GM23338 (cell line): ENCODE results near the gene KRTCAP3. TPM values are rescaled to one million over a fixed set of nuclear protein-coding genes. Genes with fewer than 3 reads are reported as not detected.

Source experiments
- ATAC-seq: fragments of 200-7000 bp; cut with Tn5 transposase; 3 replicates; pipeline ENCODE4 v1.9.1; 2020
- DNase-seq: peaks from one replicate; pipeline ENCODE4 v3.0.0-alpha.2; 2015; ENCODE audit warnings: low spot score
- H2AFZ ChIP-seq: fragments of 200-600 bp; sonication (generic); 2 replicates; pipeline ENCODE4 v1.8.0; 2016; ENCODE audit warnings: antibody characterized with exemption, mild to moderate bottlenecking, moderate library complexity
- H3F3A ChIP-seq: fragments of 200-600 bp; sonication (generic); replicated peaks from 2 replicates; pipeline ENCODE4 v1.8.0; 2017; ENCODE audit warnings: antibody characterized with exemption, mixed run types, low read depth
- H3K27ac ChIP-seq: fragments of 200-600 bp; sonication (generic); 2 replicates; pipeline ENCODE4 v1.6.1; 2016; ENCODE audit warnings: low read depth
- H3K27me3 ChIP-seq: fragments of 200-600 bp; sonication (generic); 2 replicates; pipeline ENCODE4 v1.8.0; 2016; ENCODE audit warnings: mild to moderate bottlenecking, mixed run types, moderate library complexity; ENCODE audit not compliant: insufficient read depth
- H3K36me3 ChIP-seq: fragments of 200-600 bp; sonication (generic); 2 replicates; pipeline ENCODE4 v1.8.0; 2016; ENCODE audit warnings: mild to moderate bottlenecking; ENCODE audit not compliant: insufficient read depth
- H3K4me1 ChIP-seq: fragments of 200-600 bp; sonication (generic); 2 replicates; pipeline ENCODE4 v1.8.0; 2016; ENCODE audit warnings: mild to moderate bottlenecking, moderate library complexity; ENCODE audit not compliant: insufficient read depth
- H3K4me2 ChIP-seq: fragments of 200-600 bp; sonication (generic); 2 replicates; pipeline ENCODE4 v1.7.1; 2017; ENCODE audit warnings: mixed run types
- H3K4me3 ChIP-seq: fragments of 200-600 bp; sonication (generic); 2 replicates; pipeline ENCODE4 v1.6.1; 2016; ENCODE audit warnings: mixed run types
- H3K79me2 ChIP-seq: fragments of 200-600 bp; sonication (generic); replicated peaks from 2 replicates; pipeline ENCODE4 v1.8.0; 2017; ENCODE audit warnings: mild to moderate bottlenecking; ENCODE audit not compliant: insufficient read depth
- H3K9me2 ChIP-seq: fragments of 200-600 bp; sonication (generic); 2 replicates; pipeline ENCODE4 v1.8.0; 2017; ENCODE audit not compliant: insufficient read depth
- H4K20me1 ChIP-seq: fragments of 200-600 bp; sonication (generic); replicated peaks from 2 replicates; pipeline ENCODE4 v1.8.0; 2017; ENCODE audit warnings: mild to moderate bottlenecking; ENCODE audit not compliant: insufficient read depth
- H3K27ac Mint-ChIP-seq: 2 replicates; pipeline ENCODE4 v1.8.0; 2020; ENCODE audit warnings: inconsistent platforms, mild to moderate bottlenecking, moderate library complexity, mixed read lengths
- H3K27me3 Mint-ChIP-seq: 3 replicates; pipeline ENCODE4 v1.8.0; 2022; ENCODE audit warnings: low read depth, mild to moderate bottlenecking, moderate library complexity, mixed read lengths, inconsistent platforms; ENCODE audit not compliant: insufficient read depth, poor library complexity
- H3K36me3 Mint-ChIP-seq: 3 replicates; pipeline ENCODE4 v1.8.0; 2021; ENCODE audit warnings: low read depth, mild to moderate bottlenecking, inconsistent platforms, moderate library complexity, mixed read lengths
- H3K4me1 Mint-ChIP-seq: 3 replicates; pipeline ENCODE4 v1.8.0; 2020; ENCODE audit warnings: mild to moderate bottlenecking, inconsistent platforms, mixed read lengths
- H3K4me3 Mint-ChIP-seq: 3 replicates; pipeline ENCODE4 v1.8.0; 2021; ENCODE audit warnings: moderate library complexity, mild to moderate bottlenecking, inconsistent platforms, mixed read lengths
- H3K9me3 Mint-ChIP-seq: 3 replicates; pipeline ENCODE4 v1.8.0; 2020; ENCODE audit warnings: moderate library complexity, mild to moderate bottlenecking, inconsistent platforms, mixed read lengths
- CREB1 ChIP-seq: fragments of 250-450 bp; sonication (Bioruptor Pico); IDR thresholded peaks from 2 replicates; pipeline ENCODE4 v1.5.0; 2020; ENCODE audit warnings: low read depth, mild to moderate bottlenecking, moderate library complexity
- CTCF ChIP-seq, 2 experiments: fragments of 200-600 bp in 1 of 2; sonication (generic) in 1 of 2; conservative IDR thresholded peaks; 2 replicates each; pipeline versions ENCODE4 v1.5.1 to v1.6.1; 2016 to 2017; ENCODE audit warnings: antibody characterized with exemption in 2 of 2, low read depth in 2 of 2, mild to moderate bottlenecking in 2 of 2, moderate library complexity in 1 of 2
- EZH2 ChIP-seq: fragments of 200-600 bp; sonication (generic); IDR thresholded peaks from one replicate; pipeline ENCODE4 v1.8.0; 2017; ENCODE audit warnings: antibody characterized with exemption, mild to moderate bottlenecking, low read depth; ENCODE audit not compliant: unreplicated experiment
- EZH2phosphoT487 ChIP-seq: fragments of 200-600 bp; sonication (generic); IDR thresholded peaks from one replicate; pipeline ENCODE4 v1.8.1; 2018; ENCODE audit warnings: antibody characterized with exemption; ENCODE audit not compliant: unreplicated experiment
- JUNB ChIP-seq: IDR thresholded peaks from one replicate; pipeline ENCODE4 v1.6.1; 2016; ENCODE audit warnings: antibody characterized with exemption; ENCODE audit not compliant: unreplicated experiment
- NANOG ChIP-seq: IDR thresholded peaks from 2 replicates; pipeline ENCODE4 v1.6.1; 2016; ENCODE audit warnings: antibody characterized with exemption, borderline replicate concordance
- POLR2AphosphoS5 ChIP-seq: IDR thresholded peaks from 2 replicates; pipeline ENCODE4 v1.6.1; 2016; ENCODE audit warnings: antibody characterized with exemption, low read depth
- REST ChIP-seq: IDR thresholded peaks from one replicate; pipeline ENCODE4 v1.6.1; 2018; ENCODE audit warnings: antibody characterized with exemption; ENCODE audit not compliant: unreplicated experiment
- ZNF114 ChIP-seq: fragments of 250-450 bp; sonication (Bioruptor Pico); IDR thresholded peaks from 2 replicates; pipeline ENCODE4 v1.5.0; 2020; ENCODE audit warnings: mild to moderate bottlenecking, moderate library complexity
- ZNF331 ChIP-seq: fragments of 250-450 bp; sonication (Bioruptor Pico); IDR thresholded peaks from 2 replicates; pipeline ENCODE4 v1.5.0; 2020; ENCODE audit warnings: low read depth, mild to moderate bottlenecking, moderate library complexity
- polyA plus RNA-seq: library from polyadenylated mRNA; unstranded; fragments of >200 nt; fragmentation: Nextera tagmentation; extraction: Ambion mirVana; gene quantifications from 2 replicates; pipeline ENCODE4 v1.2.1, GENCODE V29; 2016
- total RNA-seq: library from RNA; depleted of rRNA; stranded (reverse); fragments of >200 nt; shearing (Covaris generic); gene quantifications from 2 replicates; pipeline ENCODE4 v1.2.3, GENCODE V29; 2014

Gene KRTCAP3
- total and polyA plus RNA-seq, 2 experiments from 2014 or later: 15.8 to 52.4 TPM

GRCh38 chr2:27446057-27446456 is 3.9 kb downstream of the KRTCAP3 start (continued):
- no peak for TF ChIP-seq REST
- TF ChIP-seq EZH2phosphoT487: no peak

GRCh38 chr2:27448381-27448780 is 6.2 kb downstream of the KRTCAP3 start:
- Mint-ChIP-seq H3K4me3 (no peak overlapping the region), H3K4me1 (peaks cover under 1% of the 10 kb centered on the region; the same call in 1 of the 3 replicates), H3K9me3 (no peaks in the 10 kb centered on the region), H3K36me3 (peaks cover 11% of the 10 kb centered on the region), H3K27ac (no peak overlapping the region), H3K27me3 (no peaks in the 10 kb centered on the region)
- no peaks in the 10 kb centered on the region for H4K20me1 ChIP-seq
- H2AFZ ChIP-seq: no peak overlapping the region
- no peaks in the 10 kb centered on the region; the same call in 1 of the 2 replicates for H3K79me2 ChIP-seq
- H3K36me3 ChIP-seq: no peaks in the 10 kb centered on the region; the same call in 1 of the 2 replicates
- TF ChIP-seq REST (no peak), EZH2phosphoT487 (no peak)
- DNase-seq (no peak), ATAC-seq (no peak)
- no peak overlapping the region for H3K4me3 ChIP-seq
- H3K9me2 ChIP-seq: no peaks in the 10 kb centered on the region
- no peaks in the 10 kb centered on the region for H3F3A ChIP-seq
- no peak overlapping the region for H3K4me2 ChIP-seq
- H3K27me3 ChIP-seq: no peaks in the 10 kb centered on the region
- H3K27ac ChIP-seq: no peak overlapping the region
- no peaks in the 10 kb centered on the region for H3K4me1 ChIP-seq

GRCh38 chr2:27451095-27451494 is 8.9 kb downstream of the KRTCAP3 start:
- Mint-ChIP-seq H3K36me3 (peaks cover 3% of the 10 kb centered on the region; the same call in 1 of the 3 replicates), H3K27me3 (peaks cover 2% of the 10 kb centered on the region), H3K9me3 (no peaks in the 10 kb centered on the region), H3K4me1 (no peaks in the 10 kb centered on the region), H3K27ac (no peak overlapping the region), H3K4me3 (no peak overlapping the region)
- no peaks in the 10 kb centered on the region; the same call in 1 of the 2 replicates for H3K36me3 ChIP-seq
- no peaks in the 10 kb centered on the region for H4K20me1 ChIP-seq
- H3K79me2 ChIP-seq: no peaks in the 10 kb centered on the region
- no peak overlapping the region for H3K4me3 ChIP-seq
- no peaks in the 10 kb centered on the region for H3K9me2 ChIP-seq
- H3K4me2 ChIP-seq: no peak overlapping the region
- DNase-seq (no peak), ATAC-seq (no peak)
- no peaks in the 10 kb centered on the region for H3F3A ChIP-seq
- no peak overlapping the region for H2AFZ ChIP-seq
- H3K27me3 ChIP-seq: no peaks in the 10 kb centered on the region
- no peak overlapping the region for H3K27ac ChIP-seq
- H3K4me1 ChIP-seq: no peaks in the 10 kb centered on the region
- no peak for TF ChIP-seq EZH2
- no peak for TF ChIP-seq ZNF114
- TF ChIP-seq REST: no peak
- no peak for TF ChIP-seq ZNF331
- no peak for TF ChIP-seq CREB1 (CRISPR knock-in tag)
- TF ChIP-seq JUNB: no peak
- TF ChIP-seq NANOG: no peak
- no peak for TF ChIP-seq POLR2AphosphoS5
- TF ChIP-seq EZH2phosphoT487: no peak
- TF ChIP-seq CTCF (conservative IDR thresholded peaks at IDR 0.05; ENCODE audit: low read depth in 2 of 2): no peak
